ENCODE measurements around the gene EFCAB3.

- TF ChIP-seq CTCF (conservative IDR thresholded peaks at IDR 0.05; ENCODE audit: low read length), result no peak
- TF ChIP-seq EZH2phosphoT487 (IDR thresholded peaks at IDR 0.05; ENCODE audit: borderline replicate concordance, low read depth, low read length), result no peak
Measured at GRCh38 chr17:62366191-62366590, 14.2 kb upstream of the EFCAB3 start.
